GM19193 (cell line): ENCODE results near the gene C19orf85.
A peak's percentile ranks its signal among the peaks of the same experiment; 100 is the strongest.

Experiments
- POLR2A ChIP-seq: IDR thresholded peaks from 4 replicates; pipeline ENCODE4 v1.6.1; 2011; ENCODE audit not compliant: insufficient read depth, insufficient read length; ENCODE audit errors: extremely low read depth

The C19orf85 gene

GRCh38 chr19:55473225-55474012 is 8.9 kb upstream of the C19orf85 start:
- no peak for TF ChIP-seq POLR2A

- TF ChIP-seq POLR2A, result no peak
Observed at GRCh38 chr19:55472463-55472862, 7.9 kb upstream of the C19orf85 start.

- TF ChIP-seq POLR2A, result no peak
Observed at GRCh38 chr19:55471266-55471665, 6.7 kb upstream of the C19orf85 start.

GRCh38 chr19:55468054-55468393 is 3.5 kb upstream of the C19orf85 start:
- no peak for TF ChIP-seq POLR2A

- no peak for TF ChIP-seq POLR2A
Observed at GRCh38 chr19:55467236-55468053, 2.9 kb upstream of the C19orf85 start.

- TF ChIP-seq POLR2A, result no peak
Observed at GRCh38 chr19:55466241-55466614, 1.7 kb upstream of the C19orf85 start.

- TF ChIP-seq POLR2A, result no peak
Observed at GRCh38 chr19:55465460-55466240, 1.1 kb upstream of the C19orf85 start.

- TF ChIP-seq POLR2A, result no peak
Observed at GRCh38 chr19:55464039-55464661, 401 bp downstream of the C19orf85 start.

GRCh38 chr19:55463583-55464031 is 944 bp downstream of the C19orf85 start:
- no peak for TF ChIP-seq POLR2A

GRCh38 chr19:55462722-55463121 is 1.8 kb downstream of the C19orf85 start:
- no peak for TF ChIP-seq POLR2A

GRCh38 chr19:55461974-55462626 is 2.5 kb downstream of the C19orf85 start:
- TF ChIP-seq POLR2A, result no peak

- peak; percentile 82 for TF ChIP-seq POLR2A
Observed at GRCh38 chr19:55461259-55461973, 3.1 kb downstream of the C19orf85 start, which contains the start of gene ISOC2. Gene ISOC2, minus strand, starts transcription at chr19:55461642. Its CDS starts 5,156 bp downstream, at chr19:55456486.

GRCh38 chr19:55460670-55461258 is 3.8 kb downstream of the C19orf85 start:
- TF ChIP-seq POLR2A, result no peak
